GM23338 (cell line): ENCODE measurements around the gene GRID2. TPM values are rescaled to one million over a fixed set of nuclear protein-coding genes. Genes with fewer than 3 reads are reported as not detected.

Source experiments
- EZH2 ChIP-seq: fragments of 200-600 bp; sonication (generic); IDR thresholded peaks from one replicate; pipeline ENCODE4 v1.8.0; 2017; ENCODE audit warnings: antibody characterized with exemption, mild to moderate bottlenecking, low read depth; ENCODE audit not compliant: unreplicated experiment
- EZH2phosphoT487 ChIP-seq: fragments of 200-600 bp; sonication (generic); IDR thresholded peaks from one replicate; pipeline ENCODE4 v1.8.1; 2018; ENCODE audit warnings: antibody characterized with exemption; ENCODE audit not compliant: unreplicated experiment
- JUNB ChIP-seq: IDR thresholded peaks from one replicate; pipeline ENCODE4 v1.6.1; 2016; ENCODE audit warnings: antibody characterized with exemption; ENCODE audit not compliant: unreplicated experiment
- POLR2AphosphoS5 ChIP-seq: IDR thresholded peaks from 2 replicates; pipeline ENCODE4 v1.6.1; 2016; ENCODE audit warnings: antibody characterized with exemption, low read depth
- STAT1 ChIP-seq: IDR thresholded peaks from one replicate; pipeline ENCODE4 v1.6.1; 2016; ENCODE audit warnings: antibody characterized with exemption; ENCODE audit not compliant: unreplicated experiment
- ZNF331 ChIP-seq: fragments of 250-450 bp; sonication (Bioruptor Pico); IDR thresholded peaks from 2 replicates; pipeline ENCODE4 v1.5.0; 2020; ENCODE audit warnings: low read depth, mild to moderate bottlenecking, moderate library complexity
- polyA plus RNA-seq: library from polyadenylated mRNA; unstranded; fragments of >200 nt; fragmentation: Nextera tagmentation; extraction: Ambion mirVana; gene quantifications from 2 replicates; pipeline ENCODE4 v1.2.1, GENCODE V29; 2016
- total RNA-seq: library from RNA; depleted of rRNA; stranded (reverse); fragments of >200 nt; shearing (Covaris generic); gene quantifications from 2 replicates; pipeline ENCODE4 v1.2.3, GENCODE V29; 2014
- TF ChIP-seq, protein P1 (sequence below): fragments of 250-450 bp; sonication (Bioruptor Pico); IDR thresholded peaks from 2 replicates; pipeline ENCODE4 v1.5.0; 2020; ENCODE audit warnings: mild to moderate bottlenecking, moderate library complexity
- TF ChIP-seq, protein P2 (sequence below), 2 experiments: fragments of 200-600 bp in 1 of 2; sonication (generic) in 1 of 2; conservative IDR thresholded peaks; 2 replicates each; pipeline versions ENCODE4 v1.5.1 to v1.6.1; 2016 to 2017; ENCODE audit warnings: antibody characterized with exemption in 2 of 2, low read depth in 2 of 2, mild to moderate bottlenecking in 2 of 2, moderate library complexity in 1 of 2
- TF ChIP-seq, protein P3 (sequence below): IDR thresholded peaks from 2 replicates; pipeline ENCODE4 v1.6.1; 2016; ENCODE audit warnings: antibody characterized with exemption

Gene GRID2
- total and polyA plus RNA-seq, 2 experiments from 2014 or later: 19.9 to 65.4 TPM

DNA sequence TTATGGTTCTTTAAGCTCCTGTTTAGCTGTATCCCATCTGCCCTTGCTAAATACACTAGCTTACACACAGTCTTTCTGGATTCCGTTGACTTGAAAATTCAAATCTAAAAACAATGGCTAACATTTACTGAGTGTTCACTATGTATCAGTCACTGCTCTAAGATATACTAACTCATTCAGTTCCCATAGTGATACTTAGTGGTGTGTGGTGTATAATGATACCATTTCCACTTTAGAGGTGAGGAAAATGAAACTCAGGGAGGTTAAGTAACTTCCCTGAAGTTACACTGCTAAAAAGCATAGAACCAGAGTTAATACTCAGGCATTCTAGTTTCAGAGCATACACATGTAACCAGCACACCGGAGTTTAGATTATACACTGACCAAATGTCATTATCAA is 762.0 kb downstream of the GRID2 start (continued):
- TF ChIP-seq, protein P1, sequence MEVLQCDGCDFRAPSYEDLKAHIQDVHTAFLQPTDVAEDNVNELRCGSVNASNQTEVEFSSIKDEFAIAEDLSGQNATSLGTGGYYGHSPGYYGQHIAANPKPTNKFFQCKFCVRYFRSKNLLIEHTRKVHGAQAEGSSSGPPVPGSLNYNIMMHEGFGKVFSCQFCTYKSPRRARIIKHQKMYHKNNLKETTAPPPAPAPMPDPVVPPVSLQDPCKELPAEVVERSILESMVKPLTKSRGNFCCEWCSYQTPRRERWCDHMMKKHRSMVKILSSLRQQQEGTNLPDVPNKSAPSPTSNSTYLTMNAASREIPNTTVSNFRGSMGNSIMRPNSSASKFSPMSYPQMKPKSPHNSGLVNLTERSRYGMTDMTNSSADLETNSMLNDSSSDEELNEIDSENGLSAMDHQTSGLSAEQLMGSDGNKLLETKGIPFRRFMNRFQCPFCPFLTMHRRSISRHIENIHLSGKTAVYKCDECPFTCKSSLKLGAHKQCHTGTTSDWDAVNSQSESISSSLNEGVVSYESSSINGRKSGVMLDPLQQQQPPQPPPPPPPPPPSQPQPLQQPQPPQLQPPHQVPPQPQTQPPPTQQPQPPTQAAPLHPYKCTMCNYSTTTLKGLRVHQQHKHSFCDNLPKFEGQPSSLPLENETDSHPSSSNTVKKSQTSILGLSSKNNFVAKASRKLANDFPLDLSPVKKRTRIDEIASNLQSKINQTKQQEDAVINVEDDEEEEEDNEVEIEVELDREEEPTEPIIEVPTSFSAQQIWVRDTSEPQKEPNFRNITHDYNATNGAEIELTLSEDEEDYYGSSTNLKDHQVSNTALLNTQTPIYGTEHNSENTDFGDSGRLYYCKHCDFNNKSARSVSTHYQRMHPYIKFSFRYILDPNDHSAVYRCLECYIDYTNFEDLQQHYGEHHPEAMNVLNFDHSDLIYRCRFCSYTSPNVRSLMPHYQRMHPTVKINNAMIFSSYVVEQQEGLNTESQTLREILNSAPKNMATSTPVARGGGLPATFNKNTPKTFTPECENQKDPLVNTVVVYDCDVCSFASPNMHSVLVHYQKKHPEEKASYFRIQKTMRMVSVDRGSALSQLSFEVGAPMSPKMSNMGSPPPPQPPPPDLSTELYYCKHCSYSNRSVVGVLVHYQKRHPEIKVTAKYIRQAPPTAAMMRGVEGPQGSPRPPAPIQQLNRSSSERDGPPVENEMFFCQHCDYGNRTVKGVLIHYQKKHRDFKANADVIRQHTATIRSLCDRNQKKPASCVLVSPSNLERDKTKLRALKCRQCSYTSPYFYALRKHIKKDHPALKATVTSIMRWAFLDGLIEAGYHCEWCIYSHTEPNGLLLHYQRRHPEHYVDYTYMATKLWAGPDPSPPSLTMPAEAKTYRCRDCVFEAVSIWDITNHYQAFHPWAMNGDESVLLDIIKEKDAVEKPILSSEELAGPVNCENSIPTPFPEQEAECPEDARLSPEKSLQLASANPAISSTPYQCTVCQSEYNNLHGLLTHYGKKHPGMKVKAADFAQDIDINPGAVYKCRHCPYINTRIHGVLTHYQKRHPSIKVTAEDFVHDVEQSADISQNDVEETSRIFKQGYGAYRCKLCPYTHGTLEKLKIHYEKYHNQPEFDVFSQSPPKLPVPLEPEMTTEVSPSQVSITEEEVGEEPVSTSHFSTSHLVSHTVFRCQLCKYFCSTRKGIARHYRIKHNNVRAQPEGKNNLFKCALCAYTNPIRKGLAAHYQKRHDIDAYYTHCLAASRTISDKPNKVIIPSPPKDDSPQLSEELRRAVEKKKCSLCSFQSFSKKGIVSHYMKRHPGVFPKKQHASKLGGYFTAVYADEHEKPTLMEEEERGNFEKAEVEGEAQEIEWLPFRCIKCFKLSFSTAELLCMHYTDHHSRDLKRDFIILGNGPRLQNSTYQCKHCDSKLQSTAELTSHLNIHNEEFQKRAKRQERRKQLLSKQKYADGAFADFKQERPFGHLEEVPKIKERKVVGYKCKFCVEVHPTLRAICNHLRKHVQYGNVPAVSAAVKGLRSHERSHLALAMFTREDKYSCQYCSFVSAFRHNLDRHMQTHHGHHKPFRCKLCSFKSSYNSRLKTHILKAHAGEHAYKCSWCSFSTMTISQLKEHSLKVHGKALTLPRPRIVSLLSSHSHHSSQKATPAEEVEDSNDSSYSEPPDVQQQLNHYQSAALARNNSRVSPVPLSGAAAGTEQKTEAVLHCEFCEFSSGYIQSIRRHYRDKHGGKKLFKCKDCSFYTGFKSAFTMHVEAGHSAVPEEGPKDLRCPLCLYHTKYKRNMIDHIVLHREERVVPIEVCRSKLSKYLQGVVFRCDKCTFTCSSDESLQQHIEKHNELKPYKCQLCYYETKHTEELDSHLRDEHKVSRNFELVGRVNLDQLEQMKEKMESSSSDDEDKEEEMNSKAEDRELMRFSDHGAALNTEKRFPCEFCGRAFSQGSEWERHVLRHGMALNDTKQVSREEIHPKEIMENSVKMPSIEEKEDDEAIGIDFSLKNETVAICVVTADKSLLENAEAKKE (CRISPR knock-in tag): no peak
- TF ChIP-seq, protein P2, sequence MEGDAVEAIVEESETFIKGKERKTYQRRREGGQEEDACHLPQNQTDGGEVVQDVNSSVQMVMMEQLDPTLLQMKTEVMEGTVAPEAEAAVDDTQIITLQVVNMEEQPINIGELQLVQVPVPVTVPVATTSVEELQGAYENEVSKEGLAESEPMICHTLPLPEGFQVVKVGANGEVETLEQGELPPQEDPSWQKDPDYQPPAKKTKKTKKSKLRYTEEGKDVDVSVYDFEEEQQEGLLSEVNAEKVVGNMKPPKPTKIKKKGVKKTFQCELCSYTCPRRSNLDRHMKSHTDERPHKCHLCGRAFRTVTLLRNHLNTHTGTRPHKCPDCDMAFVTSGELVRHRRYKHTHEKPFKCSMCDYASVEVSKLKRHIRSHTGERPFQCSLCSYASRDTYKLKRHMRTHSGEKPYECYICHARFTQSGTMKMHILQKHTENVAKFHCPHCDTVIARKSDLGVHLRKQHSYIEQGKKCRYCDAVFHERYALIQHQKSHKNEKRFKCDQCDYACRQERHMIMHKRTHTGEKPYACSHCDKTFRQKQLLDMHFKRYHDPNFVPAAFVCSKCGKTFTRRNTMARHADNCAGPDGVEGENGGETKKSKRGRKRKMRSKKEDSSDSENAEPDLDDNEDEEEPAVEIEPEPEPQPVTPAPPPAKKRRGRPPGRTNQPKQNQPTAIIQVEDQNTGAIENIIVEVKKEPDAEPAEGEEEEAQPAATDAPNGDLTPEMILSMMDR (conservative IDR thresholded peaks at IDR 0.05; ENCODE audit: low read depth in 2 of 2): no peak
- TF ChIP-seq JUNB (no peak), EZH2 (no peak), EZH2phosphoT487 (no peak), ZNF331 (CRISPR knock-in tag) (no peak), STAT1 (no peak), POLR2AphosphoS5 (no peak)
- TF ChIP-seq, protein P3, sequence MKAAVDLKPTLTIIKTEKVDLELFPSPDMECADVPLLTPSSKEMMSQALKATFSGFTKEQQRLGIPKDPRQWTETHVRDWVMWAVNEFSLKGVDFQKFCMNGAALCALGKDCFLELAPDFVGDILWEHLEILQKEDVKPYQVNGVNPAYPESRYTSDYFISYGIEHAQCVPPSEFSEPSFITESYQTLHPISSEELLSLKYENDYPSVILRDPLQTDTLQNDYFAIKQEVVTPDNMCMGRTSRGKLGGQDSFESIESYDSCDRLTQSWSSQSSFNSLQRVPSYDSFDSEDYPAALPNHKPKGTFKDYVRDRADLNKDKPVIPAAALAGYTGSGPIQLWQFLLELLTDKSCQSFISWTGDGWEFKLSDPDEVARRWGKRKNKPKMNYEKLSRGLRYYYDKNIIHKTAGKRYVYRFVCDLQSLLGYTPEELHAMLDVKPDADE: no peak
